ENCODE results near the gene GREB1.

GREB1 gene

DNA sequence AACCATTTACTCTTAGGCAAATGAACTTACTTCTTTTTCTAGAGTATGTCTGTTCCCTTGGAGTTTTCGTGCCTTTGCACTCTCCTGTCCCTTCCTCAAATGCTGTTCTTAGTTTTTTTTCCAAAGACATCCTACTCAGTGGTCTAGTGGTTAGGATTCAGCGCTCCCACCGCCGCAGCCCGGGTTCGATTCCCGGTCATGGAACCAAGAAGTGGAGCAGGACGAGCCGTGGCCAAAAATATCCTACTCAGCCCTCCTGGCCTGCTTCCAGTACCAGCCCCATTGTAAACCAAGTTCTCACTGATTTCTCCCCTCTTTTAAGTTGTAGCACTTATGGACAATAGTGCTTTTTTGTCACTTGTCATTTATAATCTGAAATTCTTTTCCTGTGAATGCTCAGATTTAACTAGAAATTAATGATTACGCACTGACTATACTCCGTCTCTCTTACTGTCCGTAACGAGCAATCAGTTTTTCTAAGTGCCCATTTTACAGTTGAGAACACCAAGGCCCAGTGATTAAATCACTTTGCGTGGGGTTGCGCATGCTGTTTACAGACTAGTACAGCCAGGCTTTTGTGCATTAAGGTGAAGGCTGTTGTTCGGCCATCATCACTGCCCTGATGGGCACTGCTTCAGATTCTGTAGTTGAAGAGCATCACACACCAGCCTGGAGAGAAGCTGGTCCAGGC is 17.9 kb downstream of the GREB1 start:
- TF ChIP-seq EZH2phosphoT487 (conservative IDR thresholded peaks at IDR 0.05; ENCODE audit: low read length), result no peak
- TF ChIP-seq, protein P1, sequence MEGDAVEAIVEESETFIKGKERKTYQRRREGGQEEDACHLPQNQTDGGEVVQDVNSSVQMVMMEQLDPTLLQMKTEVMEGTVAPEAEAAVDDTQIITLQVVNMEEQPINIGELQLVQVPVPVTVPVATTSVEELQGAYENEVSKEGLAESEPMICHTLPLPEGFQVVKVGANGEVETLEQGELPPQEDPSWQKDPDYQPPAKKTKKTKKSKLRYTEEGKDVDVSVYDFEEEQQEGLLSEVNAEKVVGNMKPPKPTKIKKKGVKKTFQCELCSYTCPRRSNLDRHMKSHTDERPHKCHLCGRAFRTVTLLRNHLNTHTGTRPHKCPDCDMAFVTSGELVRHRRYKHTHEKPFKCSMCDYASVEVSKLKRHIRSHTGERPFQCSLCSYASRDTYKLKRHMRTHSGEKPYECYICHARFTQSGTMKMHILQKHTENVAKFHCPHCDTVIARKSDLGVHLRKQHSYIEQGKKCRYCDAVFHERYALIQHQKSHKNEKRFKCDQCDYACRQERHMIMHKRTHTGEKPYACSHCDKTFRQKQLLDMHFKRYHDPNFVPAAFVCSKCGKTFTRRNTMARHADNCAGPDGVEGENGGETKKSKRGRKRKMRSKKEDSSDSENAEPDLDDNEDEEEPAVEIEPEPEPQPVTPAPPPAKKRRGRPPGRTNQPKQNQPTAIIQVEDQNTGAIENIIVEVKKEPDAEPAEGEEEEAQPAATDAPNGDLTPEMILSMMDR (IDR thresholded peaks at IDR 0.05; ENCODE audit: insufficient read depth, low read length, poor library complexity, severe bottlenecking), result no peak
- Histone ChIP-seq H3K9me2 (replicated peaks; ENCODE audit: insufficient read depth, low read length) (no peaks in the 10 kb centered on the region), H3K4me3 (ENCODE audit: insufficient read depth, low read length, poor library complexity, severe bottlenecking) (no peak overlapping the region), H3K9me3 (ENCODE audit: insufficient read depth, low read length) (no peaks in the 10 kb centered on the region), H3F3A (ENCODE audit: insufficient read depth) (no peaks in the 10 kb centered on the region), H3K79me2 (ENCODE audit: insufficient read depth, low read length) (no peaks in the 10 kb centered on the region), H3K4me2 (ENCODE audit: low read depth, low read length, poor library complexity, severe bottlenecking) (no peak overlapping the region), H2AFZ (ENCODE audit: low read depth, low read length, severe bottlenecking) (no peak overlapping the region), H3K9ac (ENCODE audit: low read length) (no peak overlapping the region), H4K20me1 (ENCODE audit: low read depth, low read length) (no peaks in the 10 kb centered on the region), H3K36me3 (ENCODE audit: low read length) (no peaks in the 10 kb centered on the region), H3K27me3 (ENCODE audit: low read length) (no peaks in the 10 kb centered on the region), H3K27ac (ENCODE audit: low read depth, low read length) (no peak overlapping the region)

DNA sequence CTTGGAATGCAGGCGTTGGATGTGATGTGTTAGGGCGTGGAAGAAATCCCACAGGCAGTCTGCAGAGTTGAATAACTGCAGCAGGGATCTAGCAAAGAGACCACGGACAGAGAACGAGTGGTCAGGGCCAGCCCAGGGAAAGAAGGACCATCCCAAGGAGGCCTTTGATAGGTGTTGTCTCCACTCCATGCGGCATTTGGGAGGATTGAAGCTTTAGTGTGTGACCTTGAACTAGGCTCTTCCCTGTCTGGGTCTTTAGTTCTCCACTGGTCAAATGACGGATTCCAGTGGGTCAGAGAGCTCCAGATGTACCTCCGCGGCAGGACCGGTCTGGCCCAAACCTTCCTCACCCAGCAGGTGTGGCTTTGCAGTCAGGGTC is 18.4 kb downstream of the GREB1 start:
- Histone ChIP-seq H3K27ac (ENCODE audit: low read depth, low read length) (no peak overlapping the region), H3K9ac (ENCODE audit: low read length) (no peak overlapping the region), H4K20me1 (ENCODE audit: low read depth, low read length) (no peaks in the 10 kb centered on the region), H3K4me3 (ENCODE audit: insufficient read depth, low read length, poor library complexity, severe bottlenecking) (no peak overlapping the region), H3K9me3 (ENCODE audit: insufficient read depth, low read length) (no peaks in the 10 kb centered on the region), H3K36me3 (ENCODE audit: low read length) (no peaks in the 10 kb centered on the region), H3F3A (ENCODE audit: insufficient read depth) (no peaks in the 10 kb centered on the region), H3K9me2 (replicated peaks; ENCODE audit: insufficient read depth, low read length) (no peaks in the 10 kb centered on the region), H3K4me2 (ENCODE audit: low read depth, low read length, poor library complexity, severe bottlenecking) (no peak overlapping the region), H2AFZ (ENCODE audit: low read depth, low read length, severe bottlenecking) (no peak overlapping the region), H3K27me3 (ENCODE audit: low read length) (no peaks in the 10 kb centered on the region), H3K79me2 (ENCODE audit: insufficient read depth, low read length) (no peaks in the 10 kb centered on the region)
- TF ChIP-seq EZH2phosphoT487 (conservative IDR thresholded peaks at IDR 0.05; ENCODE audit: low read length), result no peak
- TF ChIP-seq, protein P1 (IDR thresholded peaks at IDR 0.05; ENCODE audit: insufficient read depth, low read length, poor library complexity, severe bottlenecking), result no peak

GRCh38 chr2:11553661-11554398 is 20.0 kb downstream of the GREB1 start:
- Histone ChIP-seq H3F3A (ENCODE audit: insufficient read depth) (no peaks in the 10 kb centered on the region), H2AFZ (ENCODE audit: low read depth, low read length, severe bottlenecking) (no peak overlapping the region), H3K4me3 (ENCODE audit: insufficient read depth, low read length, poor library complexity, severe bottlenecking) (no peak overlapping the region), H3K9ac (ENCODE audit: low read length) (no peak overlapping the region), H3K27ac (ENCODE audit: low read depth, low read length) (no peak overlapping the region), H3K4me2 (ENCODE audit: low read depth, low read length, poor library complexity, severe bottlenecking) (no peak overlapping the region), H3K9me2 (replicated peaks; ENCODE audit: insufficient read depth, low read length) (no peaks in the 10 kb centered on the region), H4K20me1 (ENCODE audit: low read depth, low read length) (no peaks in the 10 kb centered on the region), H3K79me2 (ENCODE audit: insufficient read depth, low read length) (no peaks in the 10 kb centered on the region), H3K36me3 (ENCODE audit: low read length) (no peaks in the 10 kb centered on the region), H3K9me3 (ENCODE audit: insufficient read depth, low read length) (no peaks in the 10 kb centered on the region), H3K27me3 (ENCODE audit: low read length) (no peaks in the 10 kb centered on the region)
- TF ChIP-seq, protein P1 (IDR thresholded peaks at IDR 0.05; ENCODE audit: insufficient read depth, low read length, poor library complexity, severe bottlenecking), result no peak
- no peak for TF ChIP-seq EZH2phosphoT487 (conservative IDR thresholded peaks at IDR 0.05; ENCODE audit: low read length)
